HEK293 (cell line): ENCODE data around the gene AKT3.

ENCODE experiments used
- CTCF ChIA-PET: fragments of 350-600 bp; formaldehyde crosslinking; extraction: SDS; loops from one replicate; lab custom pipeline; 2021; ENCODE audit warnings: antibody characterized with exemption; lab: Yijun Ruan, JAX
- POLR2A ChIA-PET: fragments of 300-600 bp; formaldehyde crosslinking; extraction: SDS; loops from one replicate; lab custom pipeline; 2020; ENCODE audit warnings: antibody characterized with exemption, inconsistent platforms; lab: Yijun Ruan, JAX
- H3K27ac ChIP-seq: fragments of 200-500 bp; sonication (Bioruptor generic); 2 replicates; pipeline ENCODE4 v1.5.1; 2014; ENCODE audit warnings: low read depth, low read length, control low read depth, inconsistent platforms; ENCODE audit errors: extremely low read depth
- H3K36me3 ChIP-seq, 2 experiments: fragments of 200-500 bp in 1 of 2; sonication (Bioruptor generic) in 1 of 2; 1 replicate in 1 of 2; 2 replicates in 1 of 2; pipeline ENCODE4 v1.5.1; 2014 to 2017; ENCODE audit warnings: inconsistent platforms in 2 of 2, low read length in 2 of 2; ENCODE audit not compliant: control insufficient read depth in 2 of 2, insufficient read depth in 1 of 2
- H3K4me1 ChIP-seq: fragments of 200-500 bp; sonication (Bioruptor generic); 2 replicates; pipeline ENCODE4 v1.5.1; 2014; ENCODE audit warnings: mild to moderate bottlenecking, low read length, inconsistent platforms; ENCODE audit not compliant: control insufficient read depth, insufficient read depth
- H3K4me3 ChIP-seq: 2 replicates; pipeline ENCODE4 v1.5.1; 2011; ENCODE audit warnings: low read depth, mild to moderate bottlenecking, control low read depth, low read length, moderate library complexity
- H3K9me3 ChIP-seq: fragments of 200-500 bp; sonication (Bioruptor generic); 2 replicates; pipeline ENCODE4 v1.5.1; 2014; ENCODE audit warnings: low read depth, low read length, inconsistent platforms; ENCODE audit not compliant: control insufficient read depth, insufficient read depth
- GLI2 ChIP-seq: fragments of 450-650 bp; formaldehyde crosslinking; IDR thresholded peaks from 2 replicates; pipeline ENCODE4; 2017; ENCODE audit warnings: missing biosample characterization, missing genetic modification characterization, low read depth, borderline replicate concordance
- GLIS1 ChIP-seq: fragments of 450-650 bp; formaldehyde crosslinking; IDR thresholded peaks from 2 replicates; pipeline ENCODE4 v1.5.1; 2016; ENCODE audit warnings: missing biosample characterization, missing genetic modification characterization
- OSR2 ChIP-seq: fragments of 450-650 bp; formaldehyde crosslinking; IDR thresholded peaks from 2 replicates; pipeline ENCODE4 v1.5.1; 2016; ENCODE audit warnings: missing biosample characterization, missing genetic modification characterization
- OVOL3 ChIP-seq: fragments of 450-650 bp; formaldehyde crosslinking; IDR thresholded peaks from 2 replicates; pipeline ENCODE4 v1.5.1; 2016; ENCODE audit warnings: missing biosample characterization, missing genetic modification characterization
- PATZ1 ChIP-seq: fragments of 450-650 bp; formaldehyde crosslinking; IDR thresholded peaks from 2 replicates; pipeline ENCODE4 v1.5.1; 2016; ENCODE audit warnings: missing biosample characterization, missing genetic modification characterization
- RBAK ChIP-seq: fragments of 450-650 bp; formaldehyde crosslinking; IDR thresholded peaks from 2 replicates; pipeline ENCODE4 v1.5.1; 2016; ENCODE audit warnings: missing biosample characterization, missing genetic modification characterization
- SCRT2 ChIP-seq: fragments of 450-650 bp; formaldehyde crosslinking; IDR thresholded peaks from 2 replicates; pipeline ENCODE4 v1.5.1; 2016; ENCODE audit warnings: missing biosample characterization, missing genetic modification characterization
- TRIM28 ChIP-seq: IDR thresholded peaks from 2 replicates; pipeline ENCODE4 v1.6.1; 2011; ENCODE audit warnings: low read length, control low read depth, borderline replicate concordance
- ZBTB48 ChIP-seq: fragments of 450-650 bp; formaldehyde crosslinking; IDR thresholded peaks from 2 replicates; pipeline ENCODE4 v1.5.1; 2016; ENCODE audit warnings: missing biosample characterization, missing genetic modification characterization
- ZFP41 ChIP-seq: fragments of 450-650 bp; formaldehyde crosslinking; IDR thresholded peaks from 2 replicates; pipeline ENCODE4 v1.5.1; 2016; ENCODE audit warnings: missing biosample characterization, missing genetic modification characterization, borderline replicate concordance
- ZIC2 ChIP-seq: fragments of 450-650 bp; formaldehyde crosslinking; IDR thresholded peaks from 2 replicates; pipeline ENCODE4 v1.5.1; 2016; ENCODE audit warnings: missing biosample characterization, missing genetic modification characterization
- ZNF112 ChIP-seq: fragments of 450-650 bp; formaldehyde crosslinking; IDR thresholded peaks from 2 replicates; pipeline ENCODE4 v1.5.0; 2017; ENCODE audit warnings: missing biosample characterization, missing genetic modification characterization
- ZNF23 ChIP-seq: fragments of 450-650 bp; formaldehyde crosslinking; IDR thresholded peaks from 2 replicates; pipeline ENCODE4 v1.5.1; 2016; ENCODE audit warnings: missing biosample characterization, missing genetic modification characterization, borderline replicate concordance
- ZNF292 ChIP-seq: fragments of 450-650 bp; formaldehyde crosslinking; IDR thresholded peaks from 2 replicates; pipeline ENCODE4 v1.5.1; 2016; ENCODE audit warnings: low read depth, missing biosample characterization, missing genetic modification characterization, borderline replicate concordance
- ZNF335 ChIP-seq: fragments of 450-650 bp; formaldehyde crosslinking; conservative IDR thresholded peaks from 2 replicates; pipeline ENCODE4 v1.5.1; 2016; ENCODE audit warnings: missing biosample characterization, missing genetic modification characterization
- ZNF341 ChIP-seq: fragments of 450-650 bp; formaldehyde crosslinking; IDR thresholded peaks from 2 replicates; pipeline ENCODE4; 2016; ENCODE audit warnings: low read depth, missing biosample characterization, missing genetic modification characterization
- ZNF501 ChIP-seq: fragments of 450-650 bp; formaldehyde crosslinking; IDR thresholded peaks from 2 replicates; pipeline ENCODE4 v1.5.1; 2016; ENCODE audit warnings: missing biosample characterization, missing genetic modification characterization
- ZNF596 ChIP-seq: fragments of 450-650 bp; IDR thresholded peaks from 2 replicates; pipeline ENCODE4 v1.5.0; 2018; ENCODE audit warnings: missing biosample characterization, mild to moderate bottlenecking, missing genetic modification characterization, moderate library complexity
- ZNF654 ChIP-seq: fragments of 450-650 bp; formaldehyde crosslinking; IDR thresholded peaks from 2 replicates; pipeline ENCODE4 v1.5.1; 2016; ENCODE audit warnings: low read depth, missing biosample characterization, missing genetic modification characterization
- ZNF670 ChIP-seq: fragments of 450-650 bp; formaldehyde crosslinking; IDR thresholded peaks from 2 replicates; pipeline ENCODE4 v1.5.1; 2016; ENCODE audit warnings: missing biosample characterization, missing genetic modification characterization, low read depth
- ZNF704 ChIP-seq: fragments of 450-650 bp; formaldehyde crosslinking; IDR thresholded peaks from 2 replicates; pipeline ENCODE4 v1.5.1; 2016; ENCODE audit warnings: missing biosample characterization, missing genetic modification characterization
- TF ChIP-seq, protein P1 (sequence below): fragments of 450-650 bp; formaldehyde crosslinking; IDR thresholded peaks from 2 replicates; pipeline ENCODE4 v1.5.1; 2016; ENCODE audit warnings: missing biosample characterization, missing genetic modification characterization

Gene AKT3

GRCh38 chr1:243496806-243497205, 353.2 kb downstream of the AKT3 start:
- Histone ChIP-seq H3K9me3 (no peaks in the 10 kb centered on the region), H3K4me3 (no peak overlapping the region), H3K4me1 (no peaks in the 10 kb centered on the region), H3K27ac (no peak overlapping the region), H3K36me3 (peaks cover 0 to 15% of the 10 kb centered on the region in 2 experiments; a peak in 1 of 3 replicates)
- POLR2A ChIA-PET, result no interaction called here
- CTCF ChIA-PET, result interaction anchor here (1.2 kb wide), 1 partner anchor 153 kb away, joined by 4 read pairs; no protein-coding TSS in a partner anchor
- peak; percentile 46 for TF ChIP-seq GLIS1 (tag by site-specific recombination)
- TF ChIP-seq SCRT2 (tag by site-specific recombination), result peak; percentile 25; the same call in 1 of the 2 replicates
- TF ChIP-seq ZNF335 (tag by site-specific recombination), result no peak

DNA sequence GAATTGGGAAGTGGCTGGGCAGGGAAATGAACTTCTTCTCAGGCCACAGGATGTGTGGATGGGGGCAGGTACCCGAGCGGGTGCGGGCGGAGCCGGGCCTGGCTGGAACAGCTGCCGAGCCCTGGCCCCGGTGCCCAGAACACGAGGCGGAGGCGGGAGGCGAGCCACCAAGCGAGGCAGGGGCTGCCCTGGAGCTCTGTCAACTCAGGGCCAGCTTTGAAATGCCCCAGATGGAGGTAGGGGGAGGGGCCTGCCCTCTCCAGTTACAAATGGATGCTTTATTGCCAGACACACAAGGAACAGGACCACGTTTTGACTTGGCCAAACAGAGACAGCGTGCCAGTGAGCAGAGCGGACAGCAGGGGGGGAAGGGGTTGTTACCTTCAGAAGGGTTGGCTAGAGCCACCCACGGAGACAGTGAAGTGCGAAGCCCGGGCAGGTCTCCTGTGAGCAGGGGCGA, 353.8 kb downstream of the AKT3 start:
- Histone ChIP-seq H3K4me3 (no peak overlapping the region), H3K27ac (no peak overlapping the region), H3K36me3 (peaks cover 0 to 15% of the 10 kb centered on the region in 2 experiments; a peak in 1 of 3 replicates), H3K4me1 (no peaks in the 10 kb centered on the region), H3K9me3 (no peaks in the 10 kb centered on the region)
- CTCF ChIA-PET, result interaction anchor here (1.2 kb wide), 1 partner anchor 152 kb away, joined by 4 read pairs; no protein-coding TSS in a partner anchor
- TF ChIP-seq OVOL3 (tag by site-specific recombination), result no peak
- TF ChIP-seq PATZ1 (tag by site-specific recombination), result no peak
- no peak for TF ChIP-seq ZNF654
- peak; percentile 30; the same call in 1 of the 2 replicates for TF ChIP-seq ZIC2 (tag by site-specific recombination)
- TF ChIP-seq ZNF501 (tag by site-specific recombination), result no peak
- TF ChIP-seq ZNF23 (tag by site-specific recombination), result no peak
- no peak for TF ChIP-seq TRIM28
- POLR2A ChIA-PET, result no interaction called here

- Histone ChIP-seq H3K9me3 (no peaks in the 10 kb centered on the region), H3K4me3 (no peak overlapping the region)
- ChIA-PET POLR2A (no interaction called here), CTCF (interaction anchor here (1.2 kb wide), 1 partner anchor 152 kb away, joined by 4 read pairs; no protein-coding TSS in a partner anchor)
- TF ChIP-seq ZNF670 (no peak), ZBTB48 (tag by site-specific recombination) (no peak), ZNF341 (tag by site-specific recombination) (no peak), ZNF292 (tag by site-specific recombination) (no peak)
- TF ChIP-seq, all 188 proteins: peak for 0
- peaks cover 0 to 15% of the 10 kb centered on the region in 2 experiments; a peak in 1 of 3 replicates for H3K36me3 ChIP-seq
- no peak overlapping the region for H3K27ac ChIP-seq
- no peaks in the 10 kb centered on the region for H3K4me1 ChIP-seq
Observed at GRCh38 chr1:243495442-243496186, 354.4 kb downstream of the AKT3 start.

GRCh38 chr1:243494741-243495431, 355.2 kb downstream of the AKT3 start:
- Histone ChIP-seq H3K27ac (no peak overlapping the region), H3K4me3 (no peak overlapping the region), H3K36me3 (peaks cover 0 to 11% of the 10 kb centered on the region in 2 experiments; a peak in 1 of 3 replicates), H3K9me3 (no peaks in the 10 kb centered on the region), H3K4me1 (no peaks in the 10 kb centered on the region)
- ChIA-PET POLR2A (no interaction called here), CTCF (interaction anchor here (0.6 kb wide), 1 partner anchor 620 kb away, joined by 3 read pairs; no protein-coding TSS in a partner anchor)
- TF ChIP-seq ZNF704 (tag by site-specific recombination), result no peak
- TF ChIP-seq ZFP41 (tag by site-specific recombination), result no peak
- no peak for TF ChIP-seq OSR2 (tag by site-specific recombination)
- TF ChIP-seq ZNF112 (tag by site-specific recombination), result no peak
- TF ChIP-seq RBAK (tag by site-specific recombination), result no peak
- no peak for TF ChIP-seq ZNF654
- no peak for TF ChIP-seq ZNF596 (tag by site-specific recombination)
- no peak for TF ChIP-seq ZNF341 (tag by site-specific recombination)
- TF ChIP-seq GLI2, result no peak
- TF ChIP-seq, protein P1, sequence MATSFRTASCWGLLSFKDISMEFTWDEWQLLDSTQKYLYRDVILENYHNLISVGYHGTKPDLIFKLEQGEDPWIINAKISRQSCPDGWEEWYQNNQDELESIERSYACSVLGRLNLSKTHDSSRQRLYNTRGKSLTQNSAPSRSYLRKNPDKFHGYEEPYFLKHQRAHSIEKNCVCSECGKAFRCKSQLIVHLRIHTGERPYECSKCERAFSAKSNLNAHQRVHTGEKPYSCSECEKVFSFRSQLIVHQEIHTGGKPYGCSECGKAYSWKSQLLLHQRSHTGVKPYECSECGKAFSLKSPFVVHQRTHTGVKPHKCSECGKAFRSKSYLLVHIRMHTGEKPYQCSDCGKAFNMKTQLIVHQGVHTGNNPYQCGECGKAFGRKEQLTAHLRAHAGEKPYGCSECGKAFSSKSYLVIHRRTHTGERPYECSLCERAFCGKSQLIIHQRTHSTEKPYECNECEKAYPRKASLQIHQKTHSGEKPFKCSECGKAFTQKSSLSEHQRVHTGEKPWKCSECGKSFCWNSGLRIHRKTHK, result no peak
